Cardiac muscle cell (in vitro differentiated cells and primary cell): ENCODE data around the gene LGR6. TPM values are rescaled to one million over a fixed set of nuclear protein-coding genes. Genes with fewer than 3 reads are reported as not detected.

Experiments
- DNase-seq, 2 donors: peaks; one replicate each; pipeline versions ENCODE4 v3.0.0 to v3.0.0-alpha.2; 2010 to 2017; ENCODE audit warnings: low read depth in 1 of 2, low spot score in 1 of 2
- H3K27ac ChIP-seq: fragments of 200-600 bp; sonication (generic); 2 replicates; pipeline ENCODE4 v1.5.1; 2016
- H3K27me3 ChIP-seq: fragments of 200-600 bp; sonication (generic); 2 replicates; pipeline ENCODE4 v1.6.0; 2016; ENCODE audit warnings: control low read depth
- H3K36me3 ChIP-seq: fragments of 200-600 bp; sonication (generic); 2 replicates; pipeline ENCODE4 v1.5.1; 2016; ENCODE audit warnings: control low read depth
- H3K4me1 ChIP-seq: fragments of 200-600 bp; sonication (generic); 2 replicates; pipeline ENCODE4 v1.8.1; 2017; ENCODE audit warnings: low read depth, mild to moderate bottlenecking, mixed run types
- H3K4me3 ChIP-seq: fragments of 200-600 bp; sonication (generic); 2 replicates; pipeline ENCODE4 v1.5.1; 2016; ENCODE audit warnings: mild to moderate bottlenecking
- H3K9me3 ChIP-seq: fragments of 200-600 bp; sonication (generic); 2 replicates; pipeline ENCODE4 v1.5.1; 2017; ENCODE audit warnings: low read depth, mild to moderate bottlenecking, control low read depth
- CTCF ChIP-seq: IDR thresholded peaks from 2 replicates; pipeline ENCODE4 v1.5.1; 2012; ENCODE audit warnings: low read depth, mild to moderate bottlenecking, low read length
- polyA plus RNA-seq: library from polyadenylated mRNA; unstranded; fragments of >200 nt; fragmentation: Nextera tagmentation; extraction: Ambion mirVana; gene quantifications from 2 replicates; pipeline ENCODE4 v1.2.1, GENCODE V29; 2016
- total RNA-seq: library from RNA; depleted of rRNA; stranded (reverse); fragments of >200 nt; gene quantifications from 2 replicates; pipeline ENCODE4 v1.2.3, GENCODE V29; 2016

Gene LGR6
- total and polyA plus RNA-seq, 2 experiments from 2014 or later: 0.16 TPM; not detected in 1

DNA sequence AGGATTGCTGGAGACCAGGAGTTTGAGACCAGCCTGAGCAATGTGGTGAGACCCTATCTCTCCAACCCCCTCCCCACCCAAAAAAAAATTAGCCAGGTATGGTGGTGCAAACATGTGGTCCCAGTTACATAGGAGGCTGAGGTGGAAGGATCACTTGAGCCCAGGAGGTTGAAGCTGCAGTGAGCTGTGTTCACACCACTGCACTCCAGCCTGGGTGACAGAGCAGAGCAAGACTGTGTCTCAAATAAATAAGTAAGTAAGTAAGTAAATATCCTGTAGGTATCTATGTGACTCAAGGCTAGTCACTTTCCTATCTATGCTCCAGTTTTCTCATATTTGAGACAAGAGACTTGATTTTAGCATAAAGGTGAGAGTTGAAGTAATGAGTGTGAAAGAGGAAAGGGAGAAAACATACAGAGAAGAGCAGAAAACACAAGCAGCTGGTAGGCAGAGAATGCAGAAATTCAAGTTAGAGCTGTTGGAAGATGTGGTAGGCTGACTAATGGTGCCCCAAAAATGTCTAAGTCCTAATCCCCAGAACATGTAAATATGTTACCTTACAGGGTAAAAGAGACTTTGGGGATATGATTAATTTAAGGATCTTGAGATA lies 162.4 kb downstream of the LGR6 start:
- peak overlapping the region; percentile 23 for H3K27ac ChIP-seq
- peaks cover 10% of the 10 kb centered on the region for H3K4me1 ChIP-seq
- H3K4me3 ChIP-seq: no peak overlapping the region
- H3K36me3 ChIP-seq: no peaks in the 10 kb centered on the region
- H3K9me3 ChIP-seq: no peaks in the 10 kb centered on the region
- DNase-seq: no peak
- no peak for TF ChIP-seq CTCF
- H3K27me3 ChIP-seq: no peaks in the 10 kb centered on the region

GRCh38 chr1:202357506-202357905 lies 163.9 kb downstream of the LGR6 start:
- Histone ChIP-seq H3K4me3 (no peak overlapping the region), H3K36me3 (no peaks in the 10 kb centered on the region), H3K27ac (peak overlapping the region; percentile 40), H3K4me1 (peaks cover 8% of the 10 kb centered on the region), H3K9me3 (no peaks in the 10 kb centered on the region), H3K27me3 (no peaks in the 10 kb centered on the region)
- TF ChIP-seq CTCF: no peak
- DNase-seq: no peak

DNA sequence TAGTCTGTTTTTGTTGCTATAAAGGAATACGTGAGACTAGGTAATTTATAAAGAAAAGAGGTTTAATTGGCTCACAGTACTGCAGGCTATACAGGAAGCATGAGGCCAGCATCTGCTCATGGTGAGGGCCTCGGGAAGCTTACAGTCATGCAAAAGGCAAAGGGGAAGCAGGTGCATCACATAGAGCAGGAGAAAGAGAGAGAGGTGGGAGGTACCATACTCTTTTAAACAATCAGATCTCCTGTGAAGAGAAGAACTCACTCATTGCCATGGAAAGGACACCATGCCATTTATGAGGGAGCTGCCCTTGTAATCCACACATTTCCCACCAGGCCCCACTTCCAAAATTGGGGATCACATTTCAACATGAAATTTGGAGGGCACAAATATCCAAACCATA lies 167.6 kb downstream of the LGR6 start:
- Histone ChIP-seq H3K27me3 (no peaks in the 10 kb centered on the region), H3K36me3 (no peaks in the 10 kb centered on the region), H3K9me3 (no peaks in the 10 kb centered on the region), H3K4me3 (no peak overlapping the region), H3K4me1 (peaks cover 11% of the 10 kb centered on the region), H3K27ac (no peak overlapping the region)
- no peak for TF ChIP-seq CTCF
- DNase-seq: no peak

GRCh38 chr1:202361701-202362100 lies 168.1 kb downstream of the LGR6 start:
- no peak for TF ChIP-seq CTCF
- no peaks in the 10 kb centered on the region for H3K36me3 ChIP-seq
- H3K4me1 ChIP-seq: peaks cover 12% of the 10 kb centered on the region
- no peak overlapping the region for H3K27ac ChIP-seq
- no peaks in the 10 kb centered on the region for H3K27me3 ChIP-seq
- H3K9me3 ChIP-seq: no peaks in the 10 kb centered on the region
- no peak overlapping the region for H3K4me3 ChIP-seq
- no peak for DNase-seq

DNA sequence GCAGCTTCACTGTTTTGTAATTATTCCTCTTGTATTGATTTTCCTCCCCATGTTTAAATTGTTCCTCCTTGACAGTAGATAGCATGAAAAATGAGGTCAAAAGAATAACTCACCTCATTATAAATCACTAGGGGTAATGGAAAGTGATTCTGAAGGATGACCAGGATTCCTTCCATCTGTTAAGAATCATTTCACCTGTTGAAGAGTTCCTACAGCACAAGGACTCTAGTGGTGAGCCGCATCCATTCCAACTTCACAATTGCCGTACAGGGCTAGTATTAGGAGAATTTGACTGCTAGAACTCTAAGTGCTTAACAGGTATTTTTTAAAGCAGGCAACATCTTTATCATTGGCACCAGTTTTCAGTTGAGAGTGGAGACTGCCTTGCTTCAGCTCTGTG lies 168.6 kb downstream of the LGR6 start:
- H3K36me3 ChIP-seq: no peaks in the 10 kb centered on the region
- H3K27ac ChIP-seq: peak overlapping the region; percentile 50
- no peak for DNase-seq
- H3K9me3 ChIP-seq: no peaks in the 10 kb centered on the region
- H3K4me1 ChIP-seq: peaks cover 17% of the 10 kb centered on the region
- TF ChIP-seq CTCF: no peak
- H3K27me3 ChIP-seq: no peaks in the 10 kb centered on the region
- no peak overlapping the region for H3K4me3 ChIP-seq
